Measurements from ENCODE around the gene MKKS.

- no peak for TF ChIP-seq EZH2phosphoT487 (IDR thresholded peaks at IDR 0.05; ENCODE audit: low read depth)
- peak; percentile 84 for TF ChIP-seq CTCF (IDR thresholded peaks at IDR 0.05; ENCODE audit: low read depth, low read length)
Measured at GRCh38 chr20:10476319-10476724, 42.3 kb upstream of the MKKS start.
